ENCODE data around the gene TOP1. TPM values are rescaled to one million over a fixed set of nuclear protein-coding genes. Genes with fewer than 3 reads are reported as not detected.

Gene TOP1
- total RNA-seq, 1 donor from 2014 or later = 90.8 TPM

GRCh38 chr20:40992349-40993113 lies 36.1 kb upstream of the TOP1 start:
- no peaks in the 10 kb centered on the region for H3K36me3 Mint-ChIP-seq (ENCODE audit: insufficient read depth)
- no peaks in the 10 kb centered on the region for H3K27me3 Mint-ChIP-seq
- H3K9me3 Mint-ChIP-seq (ENCODE audit: low read depth) = no peaks in the 10 kb centered on the region
- TF ChIP-seq CTCF (IDR thresholded peaks at IDR 0.05; ENCODE audit: unreplicated experiment) = no peak
- no peak for DNase-seq (ENCODE audit: low spot score, unreplicated experiment)
- H3K4me1 Mint-ChIP-seq (ENCODE audit: low read depth) = peaks cover 8% of the 10 kb centered on the region
- H3K27ac Mint-ChIP-seq = no peak overlapping the region
- H3K4me3 Mint-ChIP-seq (ENCODE audit: low read depth) = no peak overlapping the region

GRCh38 chr20:40993794-40994540 lies 34.7 kb upstream of the TOP1 start:
- H3K4me1 Mint-ChIP-seq (ENCODE audit: low read depth) = peaks cover 8% of the 10 kb centered on the region
- no peak for TF ChIP-seq CTCF (IDR thresholded peaks at IDR 0.05; ENCODE audit: unreplicated experiment)
- no peaks in the 10 kb centered on the region for H3K9me3 Mint-ChIP-seq (ENCODE audit: low read depth)
- DNase-seq (ENCODE audit: low spot score, unreplicated experiment) = no peak
- no peak overlapping the region for H3K27ac Mint-ChIP-seq
- no peaks in the 10 kb centered on the region for H3K27me3 Mint-ChIP-seq
- no peaks in the 10 kb centered on the region for H3K36me3 Mint-ChIP-seq (ENCODE audit: insufficient read depth)
- no peak overlapping the region for H3K4me3 Mint-ChIP-seq (ENCODE audit: low read depth)

- Mint-ChIP-seq H3K27ac (no peak overlapping the region), H3K27me3 (no peaks in the 10 kb centered on the region), H3K4me1 (ENCODE audit: low read depth) (no peaks in the 10 kb centered on the region), H3K4me3 (ENCODE audit: low read depth) (no peak overlapping the region), H3K36me3 (ENCODE audit: insufficient read depth) (no peaks in the 10 kb centered on the region), H3K9me3 (ENCODE audit: low read depth) (no peaks in the 10 kb centered on the region)
- no peak for TF ChIP-seq CTCF (IDR thresholded peaks at IDR 0.05; ENCODE audit: unreplicated experiment)
- no peak for DNase-seq (ENCODE audit: low spot score, unreplicated experiment)
These were observed 32.3 kb upstream of the TOP1 start for GRCh38 chr20:40996326-40996725.

GRCh38 chr20:40997116-40997515 lies 31.5 kb upstream of the TOP1 start:
- Mint-ChIP-seq H3K4me1 (ENCODE audit: low read depth) (no peaks in the 10 kb centered on the region), H3K36me3 (ENCODE audit: insufficient read depth) (no peaks in the 10 kb centered on the region), H3K4me3 (ENCODE audit: low read depth) (no peak overlapping the region), H3K27me3 (no peaks in the 10 kb centered on the region), H3K27ac (no peak overlapping the region), H3K9me3 (ENCODE audit: low read depth) (no peaks in the 10 kb centered on the region)
- no peak for TF ChIP-seq CTCF (IDR thresholded peaks at IDR 0.05; ENCODE audit: unreplicated experiment)
- DNase-seq (ENCODE audit: low spot score, unreplicated experiment) = no peak

GRCh38 chr20:40999841-41000240 lies 28.8 kb upstream of the TOP1 start:
- peaks cover 6% of the 10 kb centered on the region for H3K4me1 Mint-ChIP-seq (ENCODE audit: low read depth)
- H3K9me3 Mint-ChIP-seq (ENCODE audit: low read depth) = no peaks in the 10 kb centered on the region
- DNase-seq (ENCODE audit: low spot score, unreplicated experiment) = no peak
- TF ChIP-seq CTCF (IDR thresholded peaks at IDR 0.05; ENCODE audit: unreplicated experiment) = no peak
- no peaks in the 10 kb centered on the region for H3K27me3 Mint-ChIP-seq
- no peak overlapping the region for H3K4me3 Mint-ChIP-seq (ENCODE audit: low read depth)
- no peak overlapping the region for H3K27ac Mint-ChIP-seq
- no peaks in the 10 kb centered on the region for H3K36me3 Mint-ChIP-seq (ENCODE audit: insufficient read depth)

Data from progenitor cell of endocrine pancreas (in vitro differentiated cells).